GM19438 (cell line): ENCODE measurements around the gene IRF7.

ENCODE experiments used
- ATAC-seq: cut with Tn5 transposase; IDR thresholded peaks from one replicate; pipeline ENCODE4 v1.9.1; 2021; ENCODE audit warnings: low read depth; ENCODE audit not compliant: unreplicated experiment

The IRF7 gene

DNA sequence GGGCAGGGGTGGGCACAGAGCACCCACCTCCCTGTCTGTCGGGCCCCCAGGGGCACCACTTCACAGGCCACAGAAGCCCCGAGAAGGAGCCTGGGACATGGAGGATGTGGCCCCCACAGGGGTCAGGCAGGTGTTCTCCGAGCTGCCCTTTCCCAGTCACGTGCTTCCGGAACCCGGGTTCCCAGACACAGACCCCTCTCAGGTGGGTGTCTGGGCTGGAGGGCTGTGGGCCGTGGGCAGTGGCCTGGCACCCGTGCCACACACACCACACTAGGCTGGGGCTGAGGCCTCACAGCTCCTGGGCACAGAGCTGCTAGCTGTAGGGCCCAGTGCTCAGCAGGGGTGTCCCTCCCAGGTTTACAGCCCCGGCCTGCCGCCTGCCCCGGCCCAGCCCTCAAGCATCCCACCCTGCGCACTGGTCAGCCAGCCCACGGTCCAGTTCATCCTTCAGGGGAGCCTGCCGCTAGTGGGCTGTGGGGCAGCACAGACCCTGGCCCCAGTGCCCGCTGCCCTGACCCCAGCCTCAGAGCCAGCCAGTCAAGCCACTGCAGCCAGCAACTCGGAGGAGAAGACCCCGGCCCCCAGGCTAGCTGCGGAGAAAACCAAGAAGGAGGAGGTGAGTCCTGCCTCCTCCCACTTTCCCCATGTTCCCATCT, 5.5 kb downstream of the IRF7 start:
- no peak for ATAC-seq

DNA sequence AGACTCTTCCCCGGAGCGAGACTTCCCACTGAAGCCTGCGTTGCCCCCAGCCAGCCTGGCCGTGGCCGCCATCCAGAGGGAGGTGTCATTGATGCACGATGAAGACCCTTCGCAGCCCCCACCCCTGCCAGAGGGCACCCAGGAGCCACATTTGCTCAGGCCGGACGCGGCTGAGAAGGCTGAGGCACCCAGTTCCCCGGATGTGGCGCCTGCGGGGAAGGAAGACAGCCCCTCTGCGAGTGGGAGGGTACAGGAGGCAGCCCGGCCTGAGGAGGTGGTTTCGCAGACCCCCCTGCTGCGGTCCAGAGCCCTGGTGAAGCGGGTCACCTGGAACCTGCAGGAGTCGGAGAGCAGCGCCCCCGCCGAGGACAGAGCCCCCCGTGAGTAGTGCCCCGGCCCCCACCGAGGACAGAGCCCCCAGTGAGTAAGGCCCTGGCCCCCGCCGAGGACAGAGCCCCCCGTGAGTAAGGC, 6.4 kb downstream of the IRF7 start:
- no peak for ATAC-seq

DNA sequence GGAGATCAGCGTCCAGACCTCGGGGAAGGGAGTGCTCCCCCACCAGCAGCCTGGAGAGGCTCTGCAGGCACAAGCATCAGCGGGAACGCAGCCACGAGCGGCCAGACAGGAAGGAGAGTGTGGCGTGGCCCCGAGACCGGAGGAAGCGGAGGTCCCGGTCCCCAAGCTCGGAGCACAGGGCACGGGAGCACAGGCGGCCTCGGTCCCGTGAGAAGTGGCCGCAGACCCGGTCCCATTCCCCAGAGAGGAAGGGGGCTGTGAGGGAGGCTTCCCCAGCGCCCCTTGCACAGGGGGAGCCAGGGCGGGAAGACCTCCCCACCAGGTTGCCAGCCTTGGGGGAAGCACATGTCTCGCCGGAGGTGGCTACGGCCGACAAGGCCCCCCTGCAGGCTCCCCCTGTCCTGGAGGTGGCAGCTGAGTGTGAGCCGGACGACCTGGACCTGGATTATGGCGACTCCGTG, 6.9 kb downstream of the IRF7 start:
- ATAC-seq, result no peak

DNA sequence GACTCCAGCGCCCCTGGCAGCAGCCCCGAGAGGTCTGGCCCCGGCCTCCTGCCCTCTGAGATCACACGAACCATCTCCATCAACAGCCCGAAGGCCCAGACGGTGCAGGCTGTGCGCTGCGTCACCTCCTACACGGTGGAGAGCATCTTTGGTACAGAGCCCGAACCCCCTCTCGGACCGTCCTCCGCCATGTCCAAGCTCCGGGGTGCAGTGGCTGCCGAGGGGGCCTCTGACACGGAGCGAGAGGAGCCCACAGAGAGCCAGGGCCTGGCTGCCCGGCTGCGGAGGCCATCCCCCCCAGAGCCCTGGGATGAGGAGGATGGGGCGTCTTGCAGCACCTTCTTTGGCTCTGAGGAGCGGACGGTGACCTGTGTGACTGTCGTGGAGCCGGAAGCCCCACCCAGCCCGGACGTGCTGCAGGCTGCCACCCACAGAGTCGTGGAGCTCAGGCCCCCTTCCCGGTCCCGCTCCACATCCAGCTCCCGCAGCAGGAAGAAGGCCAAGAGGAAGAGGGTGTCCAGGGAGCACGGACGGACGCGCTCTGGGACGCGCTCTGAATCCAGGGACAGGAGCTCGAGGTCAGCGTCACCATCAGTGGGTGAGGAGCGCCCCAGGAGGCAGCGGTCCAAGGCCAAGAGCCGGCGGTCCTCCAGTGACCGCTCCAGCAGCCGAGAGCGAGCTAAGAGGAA, 7.6 kb downstream of the IRF7 start:
- ATAC-seq, result no peak

DNA sequence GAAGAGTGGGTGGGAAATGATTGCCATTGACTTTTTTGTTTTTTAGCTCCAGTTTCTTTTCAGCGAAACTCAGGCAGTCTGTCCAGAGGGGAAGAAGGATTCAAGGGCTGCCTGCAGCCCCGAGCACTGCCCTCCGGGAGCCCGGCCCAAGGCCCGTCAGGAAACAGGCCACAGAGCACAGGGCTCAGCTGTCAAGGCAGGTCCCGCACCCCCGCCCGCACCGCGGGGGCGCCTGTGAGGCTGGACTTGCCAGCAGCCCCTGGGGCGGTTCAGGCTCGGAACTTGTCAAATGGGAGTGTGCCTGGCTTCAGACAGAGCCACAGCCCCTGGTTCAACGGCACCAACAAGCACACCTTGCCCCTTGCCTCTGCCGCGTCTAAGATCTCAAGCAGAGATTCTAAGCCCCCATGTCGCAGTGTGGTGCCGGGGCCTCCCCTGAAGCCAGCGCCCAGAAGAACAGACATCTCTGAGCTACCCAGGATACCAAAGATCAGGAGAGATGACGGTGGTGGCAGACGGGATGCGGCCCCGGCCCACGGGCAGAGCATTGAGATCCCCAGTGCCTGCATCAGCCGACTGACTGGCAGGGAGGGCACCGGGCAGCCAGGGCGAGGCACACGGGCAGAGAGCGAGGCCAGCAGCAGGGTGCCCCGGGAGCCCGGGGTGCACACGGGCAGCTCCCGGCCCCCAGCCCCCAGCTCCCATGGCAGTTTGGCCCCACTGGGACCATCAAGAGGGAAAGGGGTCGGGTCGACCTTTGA, 8.6 kb downstream of the IRF7 start:
- ATAC-seq, result no peak

DNA sequence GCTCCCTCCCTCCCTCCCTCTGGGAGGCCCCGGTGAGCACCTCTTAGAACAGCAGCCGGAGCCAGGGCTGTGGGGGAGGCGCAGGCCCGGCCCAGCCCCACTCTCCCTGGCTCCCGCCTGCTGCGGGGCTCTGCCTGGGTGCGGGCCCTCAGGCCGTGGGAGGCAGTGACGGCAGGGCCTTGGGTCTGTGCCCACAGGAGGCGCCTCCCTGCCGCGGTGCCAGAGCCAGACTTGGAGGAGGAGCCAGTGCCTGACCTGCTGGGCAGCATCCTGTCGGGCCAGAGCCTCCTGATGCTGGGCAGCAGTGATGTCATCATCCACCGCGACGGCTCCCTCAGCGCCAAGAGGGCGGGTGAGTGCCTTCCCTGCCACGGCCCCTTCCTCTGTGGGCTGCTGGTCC, 9.5 kb downstream of the IRF7 start:
- ATAC-seq, result no peak

DNA sequence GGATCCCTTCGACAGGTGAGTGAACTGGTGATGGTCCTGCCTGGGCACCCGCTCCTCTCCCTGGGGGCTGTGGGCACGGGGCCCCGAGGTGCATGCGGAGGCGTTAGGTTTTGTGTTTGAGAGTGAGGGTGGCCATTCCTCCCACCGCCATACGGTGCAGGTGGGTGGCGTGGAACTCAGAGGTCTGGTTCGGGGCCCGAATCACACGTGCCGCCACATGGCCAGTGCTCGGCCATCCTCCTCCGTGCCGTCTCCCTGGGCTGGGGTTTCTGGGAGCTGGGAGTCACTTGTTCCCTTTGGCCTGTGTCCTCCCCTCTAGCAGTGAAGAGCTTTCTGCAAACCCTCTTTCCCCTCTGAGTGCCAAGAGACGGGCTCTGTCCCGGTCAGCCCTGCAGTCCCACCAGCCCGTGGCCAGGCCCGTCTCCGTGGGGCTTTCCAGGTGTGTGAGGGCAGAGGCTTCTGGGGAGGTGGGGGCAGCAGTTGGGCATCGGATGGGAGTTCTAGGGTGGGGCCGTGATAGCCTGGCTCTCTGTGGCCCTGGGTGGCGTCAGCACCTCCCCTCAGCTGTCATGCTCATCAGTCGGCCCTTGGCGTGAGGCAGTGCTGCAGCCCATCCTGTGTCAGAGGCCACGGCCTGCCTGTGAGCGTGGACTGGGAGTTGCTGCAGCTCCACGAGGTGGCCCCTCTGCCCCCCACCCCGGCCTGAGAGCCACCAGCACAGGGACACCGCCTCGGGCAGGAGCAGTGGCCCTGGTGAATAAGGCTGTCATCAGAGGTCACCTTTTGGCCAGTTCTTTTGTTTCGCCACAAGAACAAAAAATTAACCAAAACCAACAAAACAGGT, 10.2 kb downstream of the IRF7 start:
- no peak for ATAC-seq

DNA sequence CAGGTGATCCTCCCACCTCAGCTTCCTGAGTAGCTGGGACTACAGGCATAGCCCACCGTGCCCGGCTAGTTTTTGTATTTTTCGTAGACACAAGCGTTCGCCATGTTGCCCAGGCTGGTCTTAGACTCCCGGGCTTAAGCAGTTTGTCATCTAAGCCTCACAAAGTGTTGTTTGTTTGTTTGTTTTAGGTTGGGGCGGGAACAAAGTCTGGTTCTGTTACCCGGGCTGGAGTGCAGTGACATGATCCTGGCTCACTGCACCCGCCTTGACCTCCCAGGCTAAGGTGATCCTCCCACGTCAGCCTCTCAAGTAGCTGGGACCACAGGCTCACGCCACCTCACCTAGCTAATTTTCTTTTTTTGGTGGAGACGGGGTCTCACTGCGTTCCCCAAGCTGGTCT, 12.6 kb downstream of the IRF7 start:
- no peak for ATAC-seq

DNA sequence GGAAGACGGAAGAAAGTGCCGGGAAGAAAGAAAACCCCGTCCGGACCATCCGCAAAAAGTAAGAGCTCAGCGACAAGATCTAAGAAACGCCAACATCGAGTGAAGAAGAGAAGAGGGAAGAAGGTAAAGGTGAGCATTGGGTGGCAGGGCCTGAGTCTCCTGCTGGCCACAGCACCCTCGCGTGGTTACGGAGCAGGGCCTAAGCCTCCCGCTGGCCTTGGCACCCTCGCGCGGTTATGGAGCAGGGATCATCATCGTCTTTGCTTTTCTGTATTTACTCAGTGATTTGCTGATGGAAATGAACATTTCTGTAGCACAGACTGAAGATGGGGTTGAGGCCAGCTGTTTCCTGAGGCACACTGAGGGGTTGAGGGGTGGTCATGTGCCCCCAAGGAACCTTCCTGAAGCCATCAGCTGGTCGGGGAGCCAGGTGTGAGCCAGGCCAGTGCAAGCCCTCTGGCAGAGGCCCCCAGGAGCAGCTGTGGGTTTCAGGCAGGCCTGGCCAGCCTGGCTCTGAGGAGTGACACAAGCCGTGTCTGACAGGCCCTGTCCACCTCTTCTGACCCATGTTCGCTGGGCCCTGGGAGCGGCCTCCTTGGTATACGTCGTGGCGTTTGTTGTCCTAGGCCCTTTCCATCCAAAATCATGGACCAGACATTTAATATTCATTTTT, 14.0 kb downstream of the IRF7 start:
- ATAC-seq, result no peak

DNA sequence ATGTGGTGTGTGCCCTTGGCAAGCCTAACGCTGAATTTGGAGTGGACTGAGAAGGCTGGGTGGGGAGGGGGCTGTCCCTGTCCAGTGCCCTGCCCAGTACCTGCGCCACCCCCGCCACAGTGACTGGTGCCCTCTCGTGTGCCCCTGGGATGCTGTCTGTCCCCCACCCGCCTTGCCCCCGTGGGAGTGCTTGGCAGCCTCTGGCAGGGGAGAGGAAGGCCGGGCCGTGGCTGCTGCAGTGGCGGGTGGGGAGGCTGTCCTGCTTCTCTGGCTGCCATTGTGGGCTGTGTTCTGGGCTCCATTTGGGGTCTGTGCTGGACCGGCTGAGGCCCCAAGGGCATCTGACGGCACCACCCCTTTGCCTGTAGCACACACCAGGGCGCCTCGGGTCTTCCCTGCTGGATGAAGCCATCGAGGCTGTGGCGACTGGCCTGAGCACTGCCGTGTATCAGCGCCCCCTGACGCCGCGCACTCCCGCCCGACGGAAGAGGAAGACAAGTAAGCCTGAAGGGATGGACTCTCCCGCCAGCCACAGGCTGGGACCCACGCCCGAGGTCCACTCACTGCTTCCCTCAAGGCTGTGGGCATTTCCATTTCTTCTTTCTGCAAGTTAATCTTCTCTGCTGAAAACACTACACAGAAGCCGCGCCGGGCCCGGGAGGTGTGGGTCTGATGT, 17.6 kb downstream of the IRF7 start:
- ATAC-seq, result no peak

DNA sequence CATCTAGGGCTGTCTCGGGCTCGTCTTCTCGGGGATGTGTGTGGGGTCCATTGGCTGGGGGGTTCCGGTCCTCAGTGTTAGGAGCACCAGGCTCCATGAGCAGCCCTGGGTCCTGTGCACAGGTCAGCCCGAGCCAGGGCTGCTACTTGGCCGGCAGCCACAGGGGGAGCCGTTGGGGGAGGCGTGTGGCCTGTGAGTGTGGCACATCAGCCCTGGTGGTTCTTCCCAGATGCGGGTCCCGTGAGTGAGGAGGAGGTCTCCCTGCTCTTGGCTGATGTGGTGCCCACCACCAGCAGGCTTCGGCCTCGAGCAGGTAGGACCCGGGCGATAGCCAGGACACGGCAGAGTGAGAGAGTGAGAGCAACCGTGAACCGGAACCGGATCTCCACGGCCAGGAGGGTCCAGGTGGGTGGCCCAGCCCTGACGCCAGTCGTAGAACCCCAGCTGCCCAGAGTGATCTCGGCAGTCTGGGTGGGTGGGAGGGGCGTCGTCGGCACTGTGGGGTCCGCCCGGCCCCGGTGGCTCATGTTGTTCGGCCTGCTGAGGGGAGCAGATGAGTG, 18.5 kb downstream of the IRF7 start:
- ATAC-seq, result no peak

DNA sequence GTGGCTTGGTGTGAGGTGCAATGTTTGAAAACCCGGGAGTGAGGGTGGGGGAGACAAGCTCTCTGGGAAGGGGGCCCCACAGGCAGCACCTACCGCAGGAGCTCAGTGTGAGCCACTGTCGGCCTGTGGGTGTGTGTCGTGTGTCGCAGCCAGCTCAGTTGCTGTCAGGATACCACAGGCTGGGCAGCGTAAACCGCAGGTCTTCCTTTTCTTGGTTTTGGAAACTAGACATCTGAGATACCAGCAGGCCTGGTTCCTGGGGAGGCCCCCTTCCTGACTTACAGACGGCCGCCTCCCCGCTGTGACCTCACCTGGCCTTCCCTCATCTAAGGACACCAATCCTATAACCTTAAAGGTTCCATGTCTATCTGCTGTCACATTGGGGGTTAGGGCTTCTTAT, 19.4 kb downstream of the IRF7 start:
- no peak for ATAC-seq

DNA sequence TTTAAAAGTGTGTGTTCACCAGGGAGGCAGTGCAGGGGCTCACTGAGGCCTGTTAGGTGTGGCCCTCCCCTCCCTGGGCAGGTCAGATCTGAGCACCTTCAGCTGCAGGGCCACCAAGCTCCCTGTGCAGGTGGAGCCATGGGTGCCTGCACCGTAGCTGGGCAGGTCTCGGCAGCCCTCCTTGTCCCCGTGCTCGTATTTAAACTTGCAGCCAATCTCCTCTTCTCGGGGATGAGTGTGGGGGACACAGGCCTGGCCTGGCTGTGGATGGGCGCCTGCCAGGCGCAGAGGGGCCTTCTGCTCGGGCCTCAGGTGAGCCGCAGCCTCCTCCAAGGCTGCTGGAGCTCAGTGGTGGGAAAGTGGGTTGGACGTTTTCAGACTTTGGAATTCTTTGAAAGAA, 20.4 kb downstream of the IRF7 start:
- no peak for ATAC-seq

DNA sequence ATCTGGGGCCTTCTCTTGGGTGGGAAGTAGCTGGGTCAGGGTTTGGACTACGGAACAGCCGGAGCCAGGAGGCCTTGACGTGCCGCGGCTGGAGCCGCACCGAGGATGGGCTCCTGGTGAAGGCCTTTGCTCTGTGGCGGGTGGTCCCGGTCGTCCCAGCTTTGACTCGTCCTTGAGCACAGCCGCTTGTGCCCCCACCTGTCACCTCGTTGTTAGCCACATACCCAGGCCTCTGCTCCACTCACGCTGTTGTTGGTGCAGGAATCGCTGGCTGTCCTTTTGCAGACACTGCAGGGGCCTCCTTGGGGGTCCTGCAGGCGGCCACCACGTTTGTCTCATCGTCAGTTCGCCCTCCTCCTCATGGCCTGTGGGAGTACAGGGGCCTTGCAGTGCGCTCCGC, 22.4 kb downstream of the IRF7 start:
- ATAC-seq, result no peak

DNA sequence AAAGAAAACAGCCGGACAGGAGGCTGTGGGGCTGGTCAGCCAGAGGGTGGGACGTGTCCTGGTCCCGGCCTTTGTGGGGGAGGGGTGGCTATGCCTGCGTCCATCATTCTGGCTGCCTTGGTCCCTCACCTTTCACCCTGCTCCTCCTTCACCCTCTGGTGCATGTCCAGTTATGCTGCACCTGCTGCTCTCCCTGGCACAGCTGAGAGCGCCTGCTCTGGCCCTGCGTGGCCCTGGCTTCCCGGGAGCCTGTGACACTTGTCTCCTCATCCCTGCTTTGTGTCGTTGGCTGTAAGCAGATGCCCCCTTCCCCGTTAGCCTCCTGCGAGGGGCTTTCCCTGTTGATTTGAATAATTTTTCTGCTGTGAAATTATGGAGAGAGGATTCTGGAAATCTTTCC, 22.8 kb downstream of the IRF7 start:
- no peak for ATAC-seq

DNA sequence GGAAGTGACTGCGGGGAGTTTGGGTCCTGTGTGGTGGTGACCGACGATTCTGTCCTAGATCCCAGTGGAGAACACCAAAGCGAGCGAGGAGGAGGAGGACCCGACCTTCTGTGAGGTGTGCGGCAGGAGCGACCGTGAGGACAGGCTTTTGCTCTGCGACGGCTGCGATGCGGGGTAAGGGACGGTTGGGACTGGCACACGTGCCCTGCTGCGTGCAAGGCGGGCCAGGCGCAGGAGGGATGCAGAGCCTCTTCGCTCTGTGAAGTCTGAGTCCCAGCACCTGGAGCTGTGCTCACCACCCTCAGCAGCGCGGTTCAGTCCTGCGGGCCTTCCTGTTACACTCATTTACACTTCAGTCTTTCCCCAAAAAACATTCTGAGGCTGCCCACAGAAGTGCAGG, 23.2 kb downstream of the IRF7 start:
- no peak for ATAC-seq

DNA sequence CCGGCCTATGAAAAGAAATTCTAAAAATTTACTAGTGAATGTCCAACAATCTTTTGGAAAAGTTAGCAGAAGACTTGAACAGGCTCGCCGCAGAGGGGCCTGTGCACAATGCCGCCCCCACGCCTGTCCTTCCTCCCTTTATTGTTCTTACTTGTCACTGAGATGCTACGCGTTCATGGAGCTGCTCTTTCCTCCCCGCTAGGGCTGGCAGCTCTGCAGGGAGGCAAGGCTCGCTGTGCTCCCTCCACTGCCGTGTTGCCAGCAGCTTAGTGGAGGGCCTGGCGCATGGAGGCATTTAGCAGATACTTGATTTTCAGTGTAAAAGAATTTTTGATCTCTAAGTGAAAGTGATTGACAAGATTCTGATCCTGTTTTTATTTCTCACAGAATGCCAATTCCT, 24.8 kb downstream of the IRF7 start:
- ATAC-seq, result no peak

DNA sequence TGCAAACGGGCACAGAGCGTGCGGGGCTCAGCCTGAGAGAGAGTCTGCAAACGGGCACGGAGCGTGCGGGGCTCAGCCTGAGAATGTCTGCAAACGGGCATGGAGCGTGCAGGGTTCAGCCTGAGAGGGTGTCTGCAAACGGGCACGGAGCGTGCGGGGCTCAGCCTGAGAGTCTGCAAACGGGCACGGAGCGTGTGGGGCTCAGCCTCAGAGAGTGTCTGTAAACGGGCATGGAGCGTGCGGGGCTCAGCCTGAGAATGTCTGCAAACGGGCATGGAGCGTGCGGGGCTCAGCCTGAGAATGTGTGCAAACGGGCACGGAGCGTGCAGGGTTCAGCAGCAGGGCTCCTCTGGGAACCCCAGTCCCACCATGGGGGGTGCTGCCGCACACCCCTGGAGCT, 26.0 kb downstream of the IRF7 start:
- no peak for ATAC-seq

DNA sequence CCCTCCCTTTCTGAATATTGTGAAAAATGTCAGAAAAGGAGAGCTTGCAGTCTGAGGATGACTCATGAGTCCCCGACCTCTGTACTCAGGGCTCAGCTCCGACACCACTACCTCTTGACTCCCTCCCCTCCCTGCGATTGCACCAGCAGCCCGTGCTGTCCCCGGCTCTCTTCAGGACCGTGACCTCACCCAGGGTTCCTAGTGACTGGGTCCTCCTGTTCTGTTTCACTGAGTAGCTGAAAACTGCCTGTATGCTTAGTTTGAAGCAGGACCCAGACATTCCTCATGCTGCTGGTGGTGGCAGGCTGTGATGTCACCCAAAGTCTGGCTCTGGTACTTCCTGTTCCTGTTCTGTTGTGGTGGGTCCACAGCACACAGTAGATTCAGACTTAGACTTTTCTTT, 27.8 kb downstream of the IRF7 start:
- no peak for ATAC-seq
